Mesendoderm (in vitro differentiated cells): Measurements from ENCODE around the gene C1QL3.

ENCODE experiments used
- DNase-seq: peaks from one replicate; pipeline ENCODE4 v3.0.0; 2013
- H2AK5ac ChIP-seq: 2 replicates; pipeline ENCODE4 v1.6.1; 2013; ENCODE audit warnings: low read length, inconsistent platforms
- H2BK120ac ChIP-seq: 2 replicates; pipeline ENCODE4 v1.6.1; 2013; ENCODE audit warnings: low read depth, mild to moderate bottlenecking, low read length, moderate library complexity, mixed read lengths
- H2BK15ac ChIP-seq: replicated peaks from 2 replicates; pipeline ENCODE4 v1.6.1; 2013; ENCODE audit warnings: low read depth, mild to moderate bottlenecking, moderate library complexity
- H2BK5ac ChIP-seq: 2 replicates; pipeline ENCODE4 v1.6.1; 2013; ENCODE audit warnings: low read length, inconsistent platforms
- H3K18ac ChIP-seq: 2 replicates; pipeline ENCODE4 v1.6.1; 2013; ENCODE audit warnings: mild to moderate bottlenecking, low read length, mixed read lengths
- H3K23ac ChIP-seq: one replicate; pipeline ENCODE4 v1.6.1; 2013; ENCODE audit warnings: low read length
- H3K27ac ChIP-seq: 2 replicates; pipeline ENCODE4 v1.5.1; 2013; ENCODE audit warnings: low read depth, mild to moderate bottlenecking, inconsistent platforms, low read length, moderate library complexity
- H3K27me3 ChIP-seq: 2 replicates; pipeline ENCODE4 v1.6.1; 2013; ENCODE audit warnings: low read length, control low read depth, mild to moderate bottlenecking, inconsistent platforms; ENCODE audit not compliant: insufficient read depth, poor library complexity
- H3K36me3 ChIP-seq: 2 replicates; pipeline ENCODE4 v1.6.1; 2013; ENCODE audit warnings: low read length, inconsistent platforms; ENCODE audit not compliant: control insufficient read depth, insufficient read depth
- H3K4ac ChIP-seq: one replicate; pipeline ENCODE4 v1.6.1; 2013; ENCODE audit warnings: low read depth, mild to moderate bottlenecking, low read length, moderate library complexity
- H3K4me1 ChIP-seq: 2 replicates; pipeline ENCODE4 v1.6.1; 2013; ENCODE audit warnings: low read depth, low read length, inconsistent platforms; ENCODE audit not compliant: control insufficient read depth
- H3K4me2 ChIP-seq: 2 replicates; pipeline ENCODE4 v1.6.1; 2013; ENCODE audit warnings: low read length
- H3K4me3 ChIP-seq: 2 replicates; pipeline ENCODE4 v1.5.1; 2013; ENCODE audit warnings: mild to moderate bottlenecking, low read length
- H3K56ac ChIP-seq: one replicate; pipeline ENCODE4 v1.6.1; 2013; ENCODE audit warnings: low read length
- H3K79me1 ChIP-seq: 2 replicates; pipeline ENCODE4 v1.6.1; 2013; ENCODE audit warnings: low read length, inconsistent platforms
- H3K79me2 ChIP-seq: 2 replicates; pipeline ENCODE4 v1.6.1; 2013; ENCODE audit warnings: mild to moderate bottlenecking, low read length; ENCODE audit not compliant: control insufficient read depth, insufficient read depth
- H3K9ac ChIP-seq: 2 replicates; pipeline ENCODE4 v1.6.1; 2013; ENCODE audit warnings: low read length, inconsistent platforms
- H4K5ac ChIP-seq: one replicate; pipeline ENCODE4 v1.6.1; 2013; ENCODE audit warnings: low read length
- H4K8ac ChIP-seq: one replicate; pipeline ENCODE4 v1.6.1; 2013; ENCODE audit warnings: low read depth, mild to moderate bottlenecking, control low read depth, low read length, moderate library complexity
- WGBS: extraction: QIAGEN DNeasy Blood & Tissue Kit; methylation state at CpG from one replicate; pipeline ENCODE4 v1.1.7; 2013; ENCODE audit warnings: low lambda C conversion rate, missing lambda C conversion rate; ENCODE audit not compliant: insufficient coverage; ENCODE audit errors: extremely low coverage; 5-methylcytosine and 5-hydroxymethylcytosine counted together

C1QL3 gene

GRCh38 chr10:16529853-16530252, 8.2 kb upstream of the C1QL3 start:
- no CpG with 5 or more reads among the region's 3 CpGs for WGBS

GRCh38 chr10:16527452-16527851, 5.8 kb upstream of the C1QL3 start:
- H3K4ac ChIP-seq, result no peak overlapping the region
- no peak for DNase-seq
- no peak overlapping the region for H4K8ac ChIP-seq
- no peak overlapping the region for H3K4me2 ChIP-seq
- H2BK5ac ChIP-seq, result no peak overlapping the region
- H2BK120ac ChIP-seq, result no peak overlapping the region
- H3K18ac ChIP-seq, result no peak overlapping the region
- H3K4me3 ChIP-seq, result no peak overlapping the region
- H3K36me3 ChIP-seq, result no peaks in the 10 kb centered on the region
- no peak overlapping the region for H2AK5ac ChIP-seq
- H3K56ac ChIP-seq, result no peak overlapping the region
- no peak overlapping the region for H3K27ac ChIP-seq
- H3K23ac ChIP-seq, result no peak overlapping the region
- H3K79me2 ChIP-seq, result no peaks in the 10 kb centered on the region
- WGBS, result no CpG with 5 or more reads among the region's 4 CpGs
- peaks cover 5% of the 10 kb centered on the region for H3K27me3 ChIP-seq
- no peak overlapping the region for H2BK15ac ChIP-seq
- H4K5ac ChIP-seq, result no peak overlapping the region
- H3K4me1 ChIP-seq, result no peaks in the 10 kb centered on the region
- no peak overlapping the region for H3K9ac ChIP-seq
- H3K79me1 ChIP-seq, result no peaks in the 10 kb centered on the region

More at GRCh38 chr10:16529853-16530252, 8.2 kb upstream of the C1QL3 start:
- H3K27ac ChIP-seq, result no peak overlapping the region
- no peak overlapping the region for H3K4me3 ChIP-seq
- no peak overlapping the region for H3K4me2 ChIP-seq
- no peak overlapping the region for H4K5ac ChIP-seq
- H3K79me1 ChIP-seq, result no peaks in the 10 kb centered on the region
- no peak overlapping the region for H3K4ac ChIP-seq
- no peak overlapping the region for H3K9ac ChIP-seq
- no peak overlapping the region for H4K8ac ChIP-seq
- no peaks in the 10 kb centered on the region for H3K79me2 ChIP-seq
- no peak overlapping the region for H2BK120ac ChIP-seq
- H2AK5ac ChIP-seq, result no peak overlapping the region
- no peak overlapping the region for H3K18ac ChIP-seq
- no peaks in the 10 kb centered on the region for H3K36me3 ChIP-seq
- no peak overlapping the region for H3K56ac ChIP-seq
- no peak overlapping the region for H2BK5ac ChIP-seq
- no peaks in the 10 kb centered on the region for H3K4me1 ChIP-seq
- no peak for DNase-seq
- no peak overlapping the region for H3K23ac ChIP-seq
- no peak overlapping the region for H2BK15ac ChIP-seq
- H3K27me3 ChIP-seq, result no peaks in the 10 kb centered on the region

- no peak overlapping the region for H3K56ac ChIP-seq
- H3K79me1 ChIP-seq, result no peaks in the 10 kb centered on the region
- DNase-seq, result peak; percentile 59
- no peak overlapping the region for H3K18ac ChIP-seq
- no peaks in the 10 kb centered on the region for H3K36me3 ChIP-seq
- H3K4me2 ChIP-seq, result peak overlapping the region; percentile 35
- H4K5ac ChIP-seq, result no peak overlapping the region
- no peak overlapping the region for H2BK120ac ChIP-seq
- H3K27ac ChIP-seq, result no peak overlapping the region
- H3K4me1 ChIP-seq, result no peaks in the 10 kb centered on the region
- H3K27me3 ChIP-seq, result peaks cover 32% of the 10 kb centered on the region
- no peak overlapping the region for H3K23ac ChIP-seq
- H3K79me2 ChIP-seq, result no peaks in the 10 kb centered on the region
- H4K8ac ChIP-seq, result no peak overlapping the region
- no peak overlapping the region for H3K4ac ChIP-seq
- no peak overlapping the region for H2AK5ac ChIP-seq
- no CpG with 5 or more reads among the region's 39 CpGs for WGBS
- H2BK5ac ChIP-seq, result no peak overlapping the region
- H3K4me3 ChIP-seq, result no peak overlapping the region
- H3K9ac ChIP-seq, result no peak overlapping the region
- H2BK15ac ChIP-seq, result no peak overlapping the region
Observed at GRCh38 chr10:16520900-16521299, 779 bp downstream of the C1QL3 start.

- Histone ChIP-seq H3K4me3 (peak overlapping the region; percentile 3), H3K9ac (peak overlapping the region; percentile 14), H4K5ac (no peak overlapping the region), H3K27ac (no peak overlapping the region), H2AK5ac (no peak overlapping the region), H3K27me3 (peaks cover 32% of the 10 kb centered on the region), H3K18ac (no peak overlapping the region), H3K4me1 (no peaks in the 10 kb centered on the region), H3K36me3 (no peaks in the 10 kb centered on the region), H2BK120ac (no peak overlapping the region), H3K23ac (no peak overlapping the region), H3K4ac (no peak overlapping the region), H2BK15ac (no peak overlapping the region), H2BK5ac (no peak overlapping the region), H3K79me1 (no peaks in the 10 kb centered on the region), H3K56ac (no peak overlapping the region), H3K79me2 (no peaks in the 10 kb centered on the region), H3K4me2 (peak overlapping the region; percentile 52), H4K8ac (no peak overlapping the region)
- DNase-seq, result peak; percentile 26
- no CpG with 5 or more reads among the region's 104 CpGs for WGBS
Observed at GRCh38 chr10:16519908-16520861, 1.5 kb downstream of the C1QL3 start.

- peak; percentile 8 for DNase-seq
- H4K8ac ChIP-seq, result no peak overlapping the region
- no peaks in the 10 kb centered on the region for H3K79me1 ChIP-seq
- H3K9ac ChIP-seq, result no peak overlapping the region
- no peak overlapping the region for H3K4ac ChIP-seq
- H3K23ac ChIP-seq, result no peak overlapping the region
- H2AK5ac ChIP-seq, result no peak overlapping the region
- H3K4me2 ChIP-seq, result peak overlapping the region; percentile 52
- no peak overlapping the region for H3K56ac ChIP-seq
- no peak overlapping the region for H2BK120ac ChIP-seq
- no peaks in the 10 kb centered on the region for H3K4me1 ChIP-seq
- H4K5ac ChIP-seq, result no peak overlapping the region
- H3K27me3 ChIP-seq, result peaks cover 32% of the 10 kb centered on the region
- H3K79me2 ChIP-seq, result no peaks in the 10 kb centered on the region
- WGBS, result no CpG with 5 or more reads among the region's 31 CpGs
- H2BK15ac ChIP-seq, result no peak overlapping the region
- no peak overlapping the region for H2BK5ac ChIP-seq
- H3K27ac ChIP-seq, result no peak overlapping the region
- H3K36me3 ChIP-seq, result no peaks in the 10 kb centered on the region
- no peak overlapping the region for H3K18ac ChIP-seq
- H3K4me3 ChIP-seq, result no peak overlapping the region
Observed at GRCh38 chr10:16519250-16519907, 2.3 kb downstream of the C1QL3 start.
